Measurements from ENCODE around the gene TARM1.

TARM1 gene

DNA sequence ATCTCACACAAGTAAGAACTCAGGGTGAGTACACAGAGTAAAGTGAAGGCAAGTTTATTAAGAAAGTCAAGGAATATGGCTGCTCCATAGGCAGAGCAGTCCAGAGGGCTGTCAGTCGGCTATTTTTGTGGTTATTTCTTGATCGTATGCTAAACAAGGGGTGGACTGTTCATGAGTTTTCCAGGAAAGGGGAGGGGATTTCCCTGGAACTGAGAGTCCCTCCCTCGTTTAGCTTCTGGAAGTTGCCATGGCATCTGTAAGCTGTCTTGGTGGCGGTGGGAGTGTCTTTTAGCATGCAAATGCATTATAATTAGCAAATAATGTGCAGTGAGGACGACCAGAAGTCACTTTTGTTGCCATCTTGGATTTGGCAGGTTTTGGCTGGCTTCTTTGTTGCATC, 11.7 kb downstream of the TARM1 start:
- no peak for DNase-seq
- no peaks in the 10 kb centered on the region for H3K9me3 ChIP-seq
- TF ChIP-seq, protein P1, sequence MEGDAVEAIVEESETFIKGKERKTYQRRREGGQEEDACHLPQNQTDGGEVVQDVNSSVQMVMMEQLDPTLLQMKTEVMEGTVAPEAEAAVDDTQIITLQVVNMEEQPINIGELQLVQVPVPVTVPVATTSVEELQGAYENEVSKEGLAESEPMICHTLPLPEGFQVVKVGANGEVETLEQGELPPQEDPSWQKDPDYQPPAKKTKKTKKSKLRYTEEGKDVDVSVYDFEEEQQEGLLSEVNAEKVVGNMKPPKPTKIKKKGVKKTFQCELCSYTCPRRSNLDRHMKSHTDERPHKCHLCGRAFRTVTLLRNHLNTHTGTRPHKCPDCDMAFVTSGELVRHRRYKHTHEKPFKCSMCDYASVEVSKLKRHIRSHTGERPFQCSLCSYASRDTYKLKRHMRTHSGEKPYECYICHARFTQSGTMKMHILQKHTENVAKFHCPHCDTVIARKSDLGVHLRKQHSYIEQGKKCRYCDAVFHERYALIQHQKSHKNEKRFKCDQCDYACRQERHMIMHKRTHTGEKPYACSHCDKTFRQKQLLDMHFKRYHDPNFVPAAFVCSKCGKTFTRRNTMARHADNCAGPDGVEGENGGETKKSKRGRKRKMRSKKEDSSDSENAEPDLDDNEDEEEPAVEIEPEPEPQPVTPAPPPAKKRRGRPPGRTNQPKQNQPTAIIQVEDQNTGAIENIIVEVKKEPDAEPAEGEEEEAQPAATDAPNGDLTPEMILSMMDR (IDR thresholded peaks at IDR 0.05; ENCODE audit: low read depth, low read length), result no peak

DNA sequence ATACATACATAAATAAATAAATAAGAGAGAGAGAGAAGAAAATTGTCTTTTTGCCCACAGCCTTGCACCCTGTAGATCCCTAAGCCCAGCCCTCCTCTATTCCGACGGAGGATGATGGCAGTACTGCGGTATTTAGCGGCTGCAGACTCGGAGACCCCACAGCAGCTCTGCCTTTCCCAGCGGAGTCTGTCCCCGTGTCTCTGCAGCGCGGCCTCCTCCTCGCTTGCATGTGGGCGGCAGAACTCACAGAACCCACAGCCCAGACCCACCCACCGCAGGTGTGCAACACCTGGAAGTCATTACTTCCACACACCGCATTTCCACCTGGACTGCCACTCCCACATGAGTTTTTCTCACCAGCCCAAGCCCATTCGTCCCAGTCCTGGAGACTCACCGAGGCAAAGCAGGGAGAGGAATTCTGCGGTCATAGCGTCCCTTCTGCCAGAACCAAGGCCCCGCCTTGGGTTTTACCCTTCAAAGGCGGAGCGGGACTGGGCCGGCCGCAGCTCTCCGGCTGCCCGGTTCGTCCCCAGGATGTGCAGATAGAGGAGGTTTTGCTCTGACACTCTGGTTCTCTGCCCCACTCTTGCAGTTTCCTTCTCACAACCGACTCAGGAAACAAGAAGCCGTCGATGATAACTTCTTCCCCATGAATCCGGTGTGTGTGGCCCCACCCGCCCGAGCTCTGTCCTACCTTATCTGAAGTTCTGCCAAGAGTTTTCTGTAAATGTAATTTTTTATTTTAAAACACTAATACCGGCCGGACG, 17.6 kb downstream of the TARM1 start, which contains the start of gene VSTM1:
Gene VSTM1 (minus strand): TSS at position 548 of the 767 bp plus-strand sequence. CDS start 120 bp downstream, at position 428.
- TF ChIP-seq, protein P1 (IDR thresholded peaks at IDR 0.05; ENCODE audit: low read depth, low read length), result no peak
- Histone ChIP-seq H3K36me3 (no peaks in the 10 kb centered on the region), H3K9me3 (no peaks in the 10 kb centered on the region), H3K4me3 (ENCODE audit: low read depth, low read length) (no peak within 1 kb of the TSS), H3K27me3 (peaks cover 27% of the 10 kb centered on the region), H3K4me1 (no peaks in the 10 kb centered on the region)
- DNase-seq, result no peak

More for the DNA sequence above, 11.7 kb downstream of the TARM1 start:
- peaks cover 12% of the 10 kb centered on the region for H3K27me3 ChIP-seq
- H3K4me3 ChIP-seq (ENCODE audit: low read depth, low read length), result no peak overlapping the region
- H3K4me1 ChIP-seq, result no peaks in the 10 kb centered on the region
- no peaks in the 10 kb centered on the region for H3K36me3 ChIP-seq

DNA sequence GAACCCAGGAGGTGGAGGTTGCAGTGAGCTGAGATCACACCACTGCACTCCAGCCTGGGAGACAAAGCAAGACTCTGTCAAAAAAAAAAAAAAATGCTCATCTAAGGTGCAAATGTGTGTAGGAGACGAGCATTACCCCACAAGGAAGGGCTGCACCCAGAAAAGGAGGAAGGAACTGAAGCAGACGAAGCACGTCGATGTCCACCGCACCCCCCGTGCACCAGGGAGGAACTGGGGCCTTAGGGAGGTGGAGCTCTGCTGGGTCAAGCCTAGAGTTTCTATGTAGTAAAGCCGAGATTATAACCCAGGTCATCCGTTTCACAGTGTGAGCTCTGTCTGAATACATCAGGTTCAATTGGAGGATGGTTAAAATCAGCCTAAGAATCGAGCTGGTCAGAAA, 18.5 kb downstream of the TARM1 start:
- no peaks in the 10 kb centered on the region for H3K4me1 ChIP-seq
- no peaks in the 10 kb centered on the region for H3K36me3 ChIP-seq
- H3K4me3 ChIP-seq (ENCODE audit: low read depth, low read length), result no peak overlapping the region
- no peaks in the 10 kb centered on the region for H3K9me3 ChIP-seq
- DNase-seq, result no peak
- TF ChIP-seq, protein P1 (IDR thresholded peaks at IDR 0.05; ENCODE audit: low read depth, low read length), result no peak
- H3K27me3 ChIP-seq, result peaks cover 27% of the 10 kb centered on the region

DNA sequence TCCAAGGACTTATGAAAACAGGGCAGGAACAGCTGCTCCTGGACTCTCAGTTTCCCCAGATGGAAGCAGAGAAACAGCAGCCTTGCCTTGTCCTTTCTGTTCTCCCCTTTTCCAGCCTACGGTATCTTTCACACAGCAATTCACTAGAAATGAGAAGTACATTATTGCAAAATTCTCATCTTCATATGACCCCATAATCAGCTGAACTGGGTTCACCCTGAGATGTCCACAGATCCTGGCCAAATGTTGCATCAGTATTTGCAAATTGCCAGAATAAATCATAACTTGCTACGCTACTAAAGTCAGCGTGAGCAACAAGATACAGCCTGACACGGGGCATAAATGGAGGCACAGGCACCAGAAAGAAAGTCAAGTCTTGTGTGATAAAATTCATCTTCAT, 33.5 kb downstream of the TARM1 start:
- H3K9me3 ChIP-seq, result no peaks in the 10 kb centered on the region
- no peaks in the 10 kb centered on the region for H3K4me1 ChIP-seq
- no peak overlapping the region for H3K4me3 ChIP-seq (ENCODE audit: low read depth, low read length)
- no peaks in the 10 kb centered on the region for H3K27me3 ChIP-seq
- H3K36me3 ChIP-seq, result no peaks in the 10 kb centered on the region
- TF ChIP-seq, protein P1 (IDR thresholded peaks at IDR 0.05; ENCODE audit: low read depth, low read length), result no peak
- no peak for DNase-seq

DNA sequence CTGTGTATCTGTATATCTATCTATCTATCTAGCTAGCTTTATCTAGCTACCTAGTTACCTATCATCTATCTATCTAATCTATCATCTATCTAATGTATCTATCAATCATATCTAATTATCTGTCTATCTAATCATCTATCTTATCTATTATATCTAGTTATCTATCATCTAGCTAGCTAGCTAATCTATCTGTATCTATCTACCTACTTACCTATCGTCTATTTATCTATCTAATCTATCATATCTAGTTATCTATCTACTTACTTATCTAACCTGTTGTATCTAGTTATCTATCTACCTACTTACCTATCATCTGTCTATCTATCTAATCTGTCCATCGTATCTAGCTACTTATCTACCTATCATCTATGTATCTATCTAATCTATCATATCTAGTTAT, 35.4 kb downstream of the TARM1 start:
- Histone ChIP-seq H3K4me1 (no peaks in the 10 kb centered on the region), H3K4me3 (ENCODE audit: low read depth, low read length) (no peak overlapping the region), H3K9me3 (no peaks in the 10 kb centered on the region), H3K27me3 (no peaks in the 10 kb centered on the region), H3K36me3 (no peaks in the 10 kb centered on the region)
- no peak for DNase-seq
- TF ChIP-seq, protein P1 (IDR thresholded peaks at IDR 0.05; ENCODE audit: low read depth, low read length), result no peak

DNA sequence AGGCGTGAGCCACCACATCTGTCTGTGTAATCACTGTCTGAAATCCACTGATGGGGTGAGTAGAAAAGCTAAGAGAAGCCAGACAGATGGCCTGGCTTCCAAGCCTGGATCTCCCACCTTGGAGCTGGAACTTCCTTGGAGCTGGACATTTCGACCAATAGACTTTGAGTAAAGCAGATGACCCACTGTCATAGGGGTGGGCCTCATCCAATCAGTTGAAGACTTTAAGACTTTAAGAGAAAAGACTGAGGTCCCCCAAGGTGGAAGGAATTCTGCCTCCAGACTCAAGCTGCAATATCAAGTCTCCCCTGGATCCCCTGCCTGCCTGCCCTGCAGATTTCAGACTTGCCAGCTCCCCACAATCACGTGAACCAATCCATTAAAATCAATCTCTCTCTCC, 38.2 kb downstream of the TARM1 start:
- TF ChIP-seq, protein P1 (IDR thresholded peaks at IDR 0.05; ENCODE audit: low read depth, low read length), result no peak
- Histone ChIP-seq H3K4me1 (no peaks in the 10 kb centered on the region), H3K9me3 (no peaks in the 10 kb centered on the region), H3K36me3 (no peaks in the 10 kb centered on the region), H3K4me3 (ENCODE audit: low read depth, low read length) (no peak overlapping the region), H3K27me3 (no peaks in the 10 kb centered on the region)
- no peak for DNase-seq
